HepG2 (cell line): Measurements from ENCODE around the gene MLX. TPM values are rescaled to one million over a fixed set of nuclear protein-coding genes. Genes with fewer than 3 reads are reported as not detected.
A peak's percentile ranks its signal among the peaks of the same experiment; 100 is the strongest.

Source experiments
- ATF4 ChIP-seq, 2 experiments: fragments of 450-650 bp in 1 of 2; sonication (generic) in 1 of 2; formaldehyde crosslinking; IDR thresholded peaks; 2 replicates each; pipeline versions ENCODE4 v1.5.0 to v1.8.0; 2020 to 2022; ENCODE audit warnings: mild to moderate bottlenecking in 1 of 2, missing genetic modification reagents in 1 of 2
- CERS6 ChIP-seq: sonication (generic); formaldehyde crosslinking; IDR thresholded peaks from 2 replicates; pipeline ENCODE4 v1.5.0; 2020; ENCODE audit warnings: missing genetic modification reagents
- HMG20A ChIP-seq: IDR thresholded peaks from 2 replicates; pipeline ENCODE4 v1.6.1; 2016; ENCODE audit warnings: borderline replicate concordance
- MAFG ChIP-seq: sonication (generic); formaldehyde crosslinking; IDR thresholded peaks from 2 replicates; pipeline ENCODE4 v1.5.1; 2020; ENCODE audit warnings: mild to moderate bottlenecking, missing genetic modification reagents
- MED8 ChIP-seq: sonication (generic); formaldehyde crosslinking; IDR thresholded peaks from 2 replicates; pipeline ENCODE4 v1.8.1; 2023; ENCODE audit warnings: mild to moderate bottlenecking, missing genetic modification reagents; ENCODE audit not compliant: insufficient replicate concordance
- NAIF1 ChIP-seq: sonication (generic); formaldehyde crosslinking; IDR thresholded peaks from 2 replicates; pipeline ENCODE4 v1.5.0; 2020; ENCODE audit warnings: mild to moderate bottlenecking, missing genetic modification reagents, borderline replicate concordance
- NPAS2 ChIP-seq: sonication (generic); formaldehyde crosslinking; IDR thresholded peaks from 2 replicates; pipeline ENCODE4 v1.8.0; 2022; ENCODE audit warnings: mild to moderate bottlenecking, missing genetic modification reagents, borderline replicate concordance
- PHB2 ChIP-seq: fragments of 450-650 bp; IDR thresholded peaks from 2 replicates; pipeline ENCODE4 v1.6.1; 2018; ENCODE audit not compliant: partially characterized antibody
- PRDM4 ChIP-seq: sonication (generic); formaldehyde crosslinking; IDR thresholded peaks from 2 replicates; pipeline ENCODE4 v1.9.0; 2021; ENCODE audit warnings: missing genetic modification reagents, borderline replicate concordance
- SKI ChIP-seq: fragments of 450-650 bp; IDR thresholded peaks from one replicate; pipeline ENCODE4 v1.6.1; 2018; ENCODE audit warnings: mild to moderate bottlenecking; ENCODE audit not compliant: partially characterized antibody
- SRSF1 ChIP-seq: fragments of 200-400 bp; formaldehyde crosslinking; optimal IDR thresholded peaks from 2 replicates; pipeline ENCODE3; 2017; ENCODE audit warnings: mild to moderate bottlenecking, low read depth, low read length, moderate library complexity
- ZNF180 ChIP-seq: sonication (generic); formaldehyde crosslinking; IDR thresholded peaks from 2 replicates; pipeline ENCODE4 v1.4.0; 2020; ENCODE audit warnings: low read depth, missing genetic modification reagents, borderline replicate concordance
- ZNF230 ChIP-seq: sonication (generic); formaldehyde crosslinking; IDR thresholded peaks from 2 replicates; pipeline ENCODE4 v1.4.0; 2020; ENCODE audit warnings: mild to moderate bottlenecking, missing genetic modification reagents
- ZNF256 ChIP-seq: sonication (generic); formaldehyde crosslinking; conservative IDR thresholded peaks from 2 replicates; pipeline ENCODE4 v1.4.0; 2020; ENCODE audit warnings: missing genetic modification reagents
- ZNF580 ChIP-seq: IDR thresholded peaks from 2 replicates; pipeline ENCODE4 v1.6.1; 2016; ENCODE audit warnings: low read depth, borderline replicate concordance
- ZNF597 ChIP-seq: sonication (generic); formaldehyde crosslinking; IDR thresholded peaks from 2 replicates; pipeline ENCODE4 v1.5.0; 2020; ENCODE audit warnings: missing genetic modification reagents
- polyA plus RNA-seq, 8 experiments: library from polyadenylated mRNA; depleted of rRNA in 3 of 8; stranded (reverse) in 7 of 8; unstranded in 1 of 8; fragments of >200 nt; fragmentation: Illumina TruSeq in 4 of 8; extraction: Trizol in 4 of 8; gene quantifications; 2 replicates each; pipeline versions ENCODE4 v1.2.1 to v1.2.3, GENCODE V29; 2011 to 2016; ENCODE audit warnings: low read depth in 4 of 8, missing spikeins in 1 of 8, mixed read lengths in 1 of 8; ENCODE audit not compliant: insufficient read depth in 1 of 8
- total RNA-seq, 5 experiments: library from RNA; depleted of rRNA; stranded (reverse); fragments of >200 nt; fragmentation: Illumina TruSeq; extraction: Trizol; gene quantifications; 2 replicates each; pipeline ENCODE4 v1.2.3, GENCODE V29; 2016; ENCODE audit warnings: low read depth in 1 of 5
- TF ChIP-seq, protein P1 (sequence below): sonication (generic); formaldehyde crosslinking; IDR thresholded peaks from 2 replicates; pipeline ENCODE4 v1.4.0; 2020; ENCODE audit warnings: mild to moderate bottlenecking, missing genetic modification reagents
- TF ChIP-seq, protein P2 (sequence below): sonication (generic); formaldehyde crosslinking; IDR thresholded peaks from 2 replicates; pipeline ENCODE4 v1.5.0; 2020; ENCODE audit warnings: mild to moderate bottlenecking, missing genetic modification reagents, moderate library complexity

The MLX gene
- total and polyA plus RNA-seq, 2 of the 13 experiments (the other 11 are each of a cell fraction or from before 2014, with no cell fraction given), result 38.9 to 74.4 TPM

DNA sequence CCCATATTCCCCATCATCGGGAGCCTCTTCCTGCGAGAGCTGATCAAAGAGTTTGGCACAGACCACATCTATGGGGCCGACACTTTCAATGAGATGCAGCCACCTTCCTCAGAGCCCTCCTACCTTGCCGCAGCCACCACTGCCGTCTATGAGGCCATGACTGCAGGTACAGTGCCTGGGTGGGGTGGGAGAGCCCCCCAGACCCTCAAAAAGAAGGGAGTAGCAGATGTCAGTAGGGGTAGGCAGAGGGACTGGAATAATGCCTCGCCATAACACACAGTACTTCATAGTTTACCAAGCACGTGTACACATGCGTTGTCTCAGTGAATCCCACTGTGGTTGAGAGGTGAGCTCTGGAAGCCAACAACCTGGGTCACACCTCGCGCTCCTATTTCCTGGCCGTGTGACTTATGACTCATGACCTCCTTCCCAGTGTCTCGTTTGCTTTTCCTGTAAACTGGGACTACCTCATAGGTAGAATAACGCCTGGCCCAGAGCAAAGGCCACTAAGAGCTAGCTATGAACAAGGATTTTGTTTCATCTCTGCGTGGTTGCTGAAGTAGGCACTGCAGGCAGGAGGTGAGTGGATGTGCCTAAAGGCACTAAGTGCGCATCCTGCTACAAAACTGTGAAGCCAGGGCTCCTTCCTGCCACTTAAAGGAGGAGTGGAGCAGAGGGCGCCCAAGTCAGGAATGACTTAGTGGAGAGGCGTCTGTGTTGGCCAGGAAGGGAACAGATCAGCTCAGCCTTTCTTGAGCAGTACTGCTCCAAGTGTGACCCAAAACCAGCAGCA lies 25.7 kb upstream of the MLX start (continued):
- TF ChIP-seq ZNF597 (CRISPR knock-in tag) (no peak), CERS6 (CRISPR knock-in tag) (peak; percentile 75; the same call in 1 of the 2 replicates), SKI (peak; percentile 48), NPAS2 (CRISPR knock-in tag) (no peak), ZNF256 (CRISPR knock-in tag) (no peak), ATF4 (CRISPR knock-in tag; IDR thresholded peaks at IDR 0.05) (peak in 1 of 2 experiments; percentile 83; a peak in 2 of 4 replicates), ZNF230 (CRISPR knock-in tag) (peak; percentile 27; the same call in 1 of the 2 replicates), MAFG (CRISPR knock-in tag) (no peak), PHB2 (no peak), ZNF580 (no peak; the same call in 1 of the 2 replicates), HMG20A (CRISPR knock-in tag) (peak; percentile 88; the same call in 1 of the 2 replicates), SRSF1 (no peak), ZNF180 (CRISPR knock-in tag) (no peak), NAIF1 (0 out of 2 replicates have a peak, but pooled peaks have one; percentile 44), PRDM4 (CRISPR knock-in tag) (no peak), MED8 (CRISPR knock-in tag) (peak; percentile 14)
- TF ChIP-seq, protein P1, sequence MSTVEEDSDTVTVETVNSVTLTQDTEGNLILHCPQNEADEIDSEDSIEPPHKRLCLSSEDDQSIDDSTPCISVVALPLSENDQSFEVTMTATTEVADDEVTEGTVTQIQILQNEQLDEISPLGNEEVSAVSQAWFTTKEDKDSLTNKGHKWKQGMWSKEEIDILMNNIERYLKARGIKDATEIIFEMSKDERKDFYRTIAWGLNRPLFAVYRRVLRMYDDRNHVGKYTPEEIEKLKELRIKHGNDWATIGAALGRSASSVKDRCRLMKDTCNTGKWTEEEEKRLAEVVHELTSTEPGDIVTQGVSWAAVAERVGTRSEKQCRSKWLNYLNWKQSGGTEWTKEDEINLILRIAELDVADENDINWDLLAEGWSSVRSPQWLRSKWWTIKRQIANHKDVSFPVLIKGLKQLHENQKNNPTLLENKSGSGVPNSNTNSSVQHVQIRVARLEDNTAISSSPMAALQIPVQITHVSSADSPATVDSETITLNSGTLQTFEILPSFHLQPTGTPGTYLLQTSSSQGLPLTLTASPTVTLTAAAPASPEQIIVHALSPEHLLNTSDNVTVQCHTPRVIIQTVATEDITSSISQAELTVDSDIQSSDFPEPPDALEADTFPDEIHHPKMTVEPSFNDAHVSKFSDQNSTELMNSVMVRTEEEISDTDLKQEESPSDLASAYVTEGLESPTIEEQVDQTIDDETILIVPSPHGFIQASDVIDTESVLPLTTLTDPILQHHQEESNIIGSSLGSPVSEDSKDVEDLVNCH, result no peak
- TF ChIP-seq, protein P2, sequence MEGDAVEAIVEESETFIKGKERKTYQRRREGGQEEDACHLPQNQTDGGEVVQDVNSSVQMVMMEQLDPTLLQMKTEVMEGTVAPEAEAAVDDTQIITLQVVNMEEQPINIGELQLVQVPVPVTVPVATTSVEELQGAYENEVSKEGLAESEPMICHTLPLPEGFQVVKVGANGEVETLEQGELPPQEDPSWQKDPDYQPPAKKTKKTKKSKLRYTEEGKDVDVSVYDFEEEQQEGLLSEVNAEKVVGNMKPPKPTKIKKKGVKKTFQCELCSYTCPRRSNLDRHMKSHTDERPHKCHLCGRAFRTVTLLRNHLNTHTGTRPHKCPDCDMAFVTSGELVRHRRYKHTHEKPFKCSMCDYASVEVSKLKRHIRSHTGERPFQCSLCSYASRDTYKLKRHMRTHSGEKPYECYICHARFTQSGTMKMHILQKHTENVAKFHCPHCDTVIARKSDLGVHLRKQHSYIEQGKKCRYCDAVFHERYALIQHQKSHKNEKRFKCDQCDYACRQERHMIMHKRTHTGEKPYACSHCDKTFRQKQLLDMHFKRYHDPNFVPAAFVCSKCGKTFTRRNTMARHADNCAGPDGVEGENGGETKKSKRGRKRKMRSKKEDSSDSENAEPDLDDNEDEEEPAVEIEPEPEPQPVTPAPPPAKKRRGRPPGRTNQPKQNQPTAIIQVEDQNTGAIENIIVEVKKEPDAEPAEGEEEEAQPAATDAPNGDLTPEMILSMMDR, result no peak
